IPS DF 4.7 (cell line): ENCODE data around the gene FAM180A.
"Not testable (repeated sequence)": the region's sequence is repeated elsewhere in the genome, so short reads cannot be mapped to it uniquely, and the experiment has no call there.

Experiments used
- DNase-seq: peaks from one replicate; pipeline ENCODE4 v3.0.0-alpha.2; 2013; ENCODE audit warnings: low spot score; ENCODE audit errors: extremely low read depth

FAM180A gene

GRCh38 chr7:135742371-135742770 lies 6.2 kb downstream of the FAM180A start:
- DNase-seq: no peak

GRCh38 chr7:135741905-135742304 lies 6.7 kb downstream of the FAM180A start:
- DNase-seq: no peak

GRCh38 chr7:135740889-135741288 lies 7.7 kb downstream of the FAM180A start:
- no peak for DNase-seq

GRCh38 chr7:135737306-135737647 lies 11.3 kb downstream of the FAM180A start:
- DNase-seq: not testable (repeated sequence)

- no peak for DNase-seq
Measured at GRCh38 chr7:135736586-135737305, 11.9 kb downstream of the FAM180A start.

GRCh38 chr7:135734343-135734689 lies 14.3 kb downstream of the FAM180A start:
- no peak for DNase-seq

GRCh38 chr7:135733603-135734342 lies 14.8 kb downstream of the FAM180A start:
- DNase-seq: no peak

- DNase-seq: no peak
Measured at GRCh38 chr7:135731131-135731530, 17.5 kb downstream of the FAM180A start.

GRCh38 chr7:135729230-135729629 lies 19.4 kb downstream of the FAM180A start:
- DNase-seq: no peak

GRCh38 chr7:135728136-135728669 lies 20.4 kb downstream of the FAM180A start, which contains the start of gene SLC13A4:
Gene SLC13A4 (minus strand): TSS chr7:135728186. CDS start chr7:135727496, 690 bp downstream.
- DNase-seq: no peak

- DNase-seq: no peak
Measured at GRCh38 chr7:135726911-135727673, 21.5 kb downstream of the FAM180A start.

GRCh38 chr7:135726276-135726788 lies 22.3 kb downstream of the FAM180A start:
- no peak for DNase-seq

- DNase-seq: no peak
Measured at GRCh38 chr7:135723411-135723810, 25.2 kb downstream of the FAM180A start.

- DNase-seq: no peak
Measured at GRCh38 chr7:135721198-135721820, 27.3 kb downstream of the FAM180A start.

GRCh38 chr7:135719688-135720087 lies 28.9 kb downstream of the FAM180A start:
- DNase-seq: no peak

GRCh38 chr7:135718794-135719437 lies 29.7 kb downstream of the FAM180A start:
- no peak for DNase-seq

- no peak for DNase-seq
Measured at GRCh38 chr7:135718219-135718618, 30.4 kb downstream of the FAM180A start.

GRCh38 chr7:135717693-135718092 lies 30.9 kb downstream of the FAM180A start:
- no peak for DNase-seq

GRCh38 chr7:135716677-135717238 lies 31.9 kb downstream of the FAM180A start:
- DNase-seq: no peak

- no peak for DNase-seq
Measured at GRCh38 chr7:135715673-135716072, 32.9 kb downstream of the FAM180A start.
